Neural progenitor cell (in vitro differentiated cells): ENCODE measurements around the gene MEIS2.

Source experiments
- CTCF ChIP-seq: fragments of 200-600 bp; sonication (generic); IDR thresholded peaks from 2 replicates; pipeline ENCODE4 v1.5.1; 2017; ENCODE audit warnings: antibody characterized with exemption, mild to moderate bottlenecking
- EZH2phosphoT487 ChIP-seq: fragments of 200-600 bp; sonication (generic); IDR thresholded peaks from 2 replicates; pipeline ENCODE4 v1.6.1; 2017; ENCODE audit warnings: antibody characterized with exemption

GRCh38 chr15:36965570-36966342, 134.6 kb downstream of the MEIS2 start:
- TF ChIP-seq CTCF (no peak), EZH2phosphoT487 (no peak)
